ENCODE results near the gene SPINK6. TPM values are rescaled to one million over a fixed set of nuclear protein-coding genes. Genes with fewer than 3 reads are reported as not detected.

The SPINK6 gene
- total and polyA plus RNA-seq, 2 of the 8 experiments (the other 6 are each of a cell fraction or from before 2014, with no cell fraction given) = not detected

DNA sequence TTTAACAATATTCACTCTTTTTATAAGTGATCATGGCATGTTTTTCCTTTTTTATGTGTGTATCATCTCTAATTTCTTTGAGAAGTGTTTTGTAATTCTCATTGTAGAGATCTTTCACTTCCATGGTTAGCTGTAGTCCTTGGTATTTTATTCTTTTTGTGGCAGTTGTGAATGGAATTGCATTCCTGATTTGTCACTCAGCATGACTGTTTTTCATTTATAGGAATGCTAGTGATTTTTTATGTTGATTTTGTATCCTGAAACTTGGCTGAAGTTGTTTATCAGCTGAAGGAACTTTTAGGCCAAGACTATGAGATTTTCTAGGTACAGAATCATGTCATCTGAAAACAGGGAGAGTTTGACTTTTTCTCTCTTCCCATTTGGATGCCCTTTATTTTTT, 52.6 kb downstream of the SPINK6 start:
- no peak overlapping the region for H3K56ac ChIP-seq (replicated peaks; ENCODE audit: insufficient read length, low read depth, low read length)
- H3K4me2 ChIP-seq (ENCODE audit: insufficient read depth in 1 of 2, low read depth in 2 of 2, low read length in 2 of 2) = no peak overlapping the region
- no peaks in the 10 kb centered on the region for H3K36me3 ChIP-seq (ENCODE audit: control insufficient read depth in 2 of 4, insufficient read depth in 4 of 4, low read length in 3 of 4)
- H4K5ac ChIP-seq (ENCODE audit: insufficient read length, low read depth, low read length) = no peak overlapping the region
- no peak overlapping the region for H4K8ac ChIP-seq (ENCODE audit: extremely low read depth, insufficient read depth, low read length)
- ChIA-PET POLR2A (ENCODE audit: partially characterized antibody) (no interaction called here), CTCF (ENCODE audit: partially characterized antibody) (no interaction called here)
- H3K27me3 ChIP-seq (replicated peaks in 1 of 4; ENCODE audit: control insufficient read depth in 3 of 4, extremely low read depth in 1 of 4, insufficient read depth in 3 of 4, low read length in 3 of 4) = no peaks in the 10 kb centered on the region
- H2BK12ac ChIP-seq (ENCODE audit: low read depth, low read length) = no peak overlapping the region
- no peaks in the 10 kb centered on the region for H4K20me1 ChIP-seq (replicated peaks in 1 of 2; ENCODE audit: control insufficient read depth in 1 of 2, insufficient read depth in 2 of 2, low read length in 2 of 2)
- H3K9me3 ChIP-seq (ENCODE audit: insufficient read depth in 2 of 2, low read depth in 1 of 2, low read length in 1 of 2) = peaks cover 0 to 9% of the 10 kb centered on the region in 2 experiments; a peak in 1 of 4 replicates
- H2BK15ac ChIP-seq (ENCODE audit: low read length) = no peak overlapping the region
- FAIRE-seq (no peak), DNase-seq (ENCODE audit: low read depth in 1 of 2, low spot score in 2 of 2) (no peak)
- no peak overlapping the region for H2BK120ac ChIP-seq (replicated peaks; ENCODE audit: low read depth, low read length)
- no peak overlapping the region for H3K23ac ChIP-seq (ENCODE audit: insufficient read length)
- H3K23me2 ChIP-seq (ENCODE audit: low read depth, low read length) = no peaks in the 10 kb centered on the region
- H3K4me3 ChIP-seq (ENCODE audit: extremely low read depth in 1 of 4, insufficient read depth in 2 of 4, low read depth in 3 of 4, low read length in 4 of 4) = no peak overlapping the region
- H3K27ac ChIP-seq (ENCODE audit: low read depth, low read length) = no peak overlapping the region
- H3K9ac ChIP-seq (replicated peaks in 1 of 4; ENCODE audit: extremely low read depth in 1 of 4, low read depth in 3 of 4, low read length in 3 of 4) = no peak overlapping the region
- no peaks in the 10 kb centered on the region for H3K79me2 ChIP-seq (ENCODE audit: control insufficient read depth in 1 of 2, insufficient read depth in 2 of 2, low read length in 2 of 2)
- no peaks in the 10 kb centered on the region for H3K4me1 ChIP-seq (replicated peaks in 1 of 4; ENCODE audit: control insufficient read depth in 3 of 4, insufficient read depth in 4 of 4, low read length in 3 of 4)
- H4K91ac ChIP-seq (replicated peaks; ENCODE audit: insufficient read length, low read length) = no peak overlapping the region
- no peak overlapping the region for H3K14ac ChIP-seq (ENCODE audit: insufficient read length)
- H3K79me1 ChIP-seq (ENCODE audit: low read depth, low read length) = no peaks in the 10 kb centered on the region
- H2AK5ac ChIP-seq (ENCODE audit: low read depth, low read length) = no peak overlapping the region
- no peak overlapping the region for H3K18ac ChIP-seq (ENCODE audit: extremely low read depth, low read length)
- H3K4ac ChIP-seq (replicated peaks; ENCODE audit: insufficient read length, low read depth, low read length) = no peak overlapping the region
- H2AFZ ChIP-seq (ENCODE audit: low read length) = no peak overlapping the region
- H2BK5ac ChIP-seq (ENCODE audit: low read depth, low read length) = no peak overlapping the region
- no peak overlapping the region for H2BK20ac ChIP-seq (ENCODE audit: low read length)
- TF ChIP-seq BCL11A (IDR thresholded peaks at IDR 0.05; ENCODE audit: low read depth in 2 of 2, low read length in 2 of 2) = no peak
- no peak for TF ChIP-seq POLR2A (IDR thresholded peaks at IDR 0.05; ENCODE audit: control extremely low read depth in 1 of 2, low read depth in 2 of 2, low read length in 2 of 2)
- no peak for TF ChIP-seq SIN3A (conservative IDR thresholded peaks at IDR 0.05 in 1 of 2, IDR thresholded peaks at IDR 0.05 in 1 of 2; ENCODE audit: low read depth in 1 of 2, low read length in 2 of 2)
- no peak for TF ChIP-seq SIRT6 (IDR thresholded peaks at IDR 0.05; ENCODE audit: low read length)
- TF ChIP-seq, protein P1, sequence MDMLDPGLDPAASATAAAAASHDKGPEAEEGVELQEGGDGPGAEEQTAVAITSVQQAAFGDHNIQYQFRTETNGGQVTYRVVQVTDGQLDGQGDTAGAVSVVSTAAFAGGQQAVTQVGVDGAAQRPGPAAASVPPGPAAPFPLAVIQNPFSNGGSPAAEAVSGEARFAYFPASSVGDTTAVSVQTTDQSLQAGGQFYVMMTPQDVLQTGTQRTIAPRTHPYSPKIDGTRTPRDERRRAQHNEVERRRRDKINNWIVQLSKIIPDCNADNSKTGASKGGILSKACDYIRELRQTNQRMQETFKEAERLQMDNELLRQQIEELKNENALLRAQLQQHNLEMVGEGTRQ (IDR thresholded peaks at IDR 0.05; ENCODE audit: low read length) = no peak
- TF ChIP-seq CBX8 (IDR thresholded peaks at IDR 0.05; ENCODE audit: borderline replicate concordance, low read depth, low read length) = no peak
- TF ChIP-seq SUZ12 (IDR thresholded peaks at IDR 0.05; ENCODE audit: low read length) = no peak
- no peak for TF ChIP-seq GABPA (IDR thresholded peaks at IDR 0.05; ENCODE audit: borderline replicate concordance, insufficient read depth, low read length)
- TF ChIP-seq CBX5 (IDR thresholded peaks at IDR 0.05; ENCODE audit: low read depth, low read length) = no peak
- TF ChIP-seq RFX5 (IDR thresholded peaks at IDR 0.05; ENCODE audit: borderline replicate concordance, low read depth, low read length) = no peak
- no peak for TF ChIP-seq RNF2 (IDR thresholded peaks at IDR 0.05; ENCODE audit: borderline replicate concordance, low read depth, low read length, missing control alignments, poor library complexity, severe bottlenecking)
- TF ChIP-seq TAF1 (IDR thresholded peaks at IDR 0.05; ENCODE audit: low read depth, low read length) = no peak
- no peak for TF ChIP-seq CHD1 (IDR thresholded peaks at IDR 0.05; ENCODE audit: low read depth, low read length)
- TF ChIP-seq TEAD4 (IDR thresholded peaks at IDR 0.05; ENCODE audit: low read depth, low read length) = no peak
- TF ChIP-seq, protein P2, sequence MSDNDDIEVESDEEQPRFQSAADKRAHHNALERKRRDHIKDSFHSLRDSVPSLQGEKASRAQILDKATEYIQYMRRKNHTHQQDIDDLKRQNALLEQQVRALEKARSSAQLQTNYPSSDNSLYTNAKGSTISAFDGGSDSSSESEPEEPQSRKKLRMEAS (IDR thresholded peaks at IDR 0.05) = no peak

All from H1 (cell line).